Spleen (tissue), 11 donors: Measurements from ENCODE around the gene PIF1. TPM values are rescaled to one million over a fixed set of nuclear protein-coding genes. Genes with fewer than 3 reads are reported as not detected.

Experiments used
- DNase-seq: peaks from one replicate; pipeline ENCODE4 v3.0.0-alpha.2; 2020
- H3K27ac ChIP-seq, 8 donors: fragments of 200-600 bp; sonication (generic) in 7 of 8; 1 replicate in 4 of 8; 2 replicates in 4 of 8; pipeline versions ENCODE4 v1.5.0 to v1.8.0; 2016 to 2021; ENCODE audit warnings: inconsistent platforms in 4 of 8, mild to moderate bottlenecking in 4 of 8, moderate library complexity in 1 of 8
- H3K27me3 ChIP-seq, 7 donors: fragments of 200-600 bp; sonication (generic) in 6 of 7; replicated peaks in 1 of 7; 1 replicate in 4 of 7; 2 replicates in 3 of 7; pipeline versions ENCODE4 v1.5.0 to v1.8.0; 2016 to 2021; ENCODE audit warnings: inconsistent platforms in 3 of 7, mild to moderate bottlenecking in 1 of 7
- H3K36me3 ChIP-seq, 6 donors: fragments of 200-600 bp; sonication (generic) in 5 of 6; 1 replicate in 4 of 6; 2 replicates in 2 of 6; pipeline versions ENCODE4 v1.5.0 to v1.8.0; 2016 to 2021; ENCODE audit warnings: inconsistent platforms in 2 of 6
- H3K4me1 ChIP-seq, 6 donors: fragments of 200-600 bp; sonication (generic) in 5 of 6; 1 replicate in 3 of 6; 2 replicates in 3 of 6; pipeline versions ENCODE4 v1.5.0 to v1.8.0; 2016 to 2021; ENCODE audit warnings: inconsistent platforms in 3 of 6
- H3K4me3 ChIP-seq, 8 donors: fragments of 200-600 bp; sonication (generic) in 7 of 8; 1 replicate in 4 of 8; 2 replicates in 4 of 8; pipeline versions ENCODE4 v1.5.0 to v1.8.0; 2016 to 2021; ENCODE audit warnings: inconsistent platforms in 4 of 8, mild to moderate bottlenecking in 4 of 8, moderate library complexity in 2 of 8
- H3K9me3 ChIP-seq, 8 donors: fragments of 200-600 bp; sonication (generic) in 7 of 8; 1 replicate in 4 of 8; 2 replicates in 4 of 8; pipeline versions ENCODE4 v1.5.0 to v1.8.0; 2016 to 2021; ENCODE audit warnings: inconsistent platforms in 4 of 8
- POLR2A ChIP-seq, 3 donors: fragments of 450-650 bp; IDR thresholded peaks; one replicate each; pipeline ENCODE4 v1.5.1; 2017; ENCODE audit warnings: antibody characterized with exemption in 3 of 3, mild to moderate bottlenecking in 1 of 3
- POLR2AphosphoS5 ChIP-seq, 3 donors: sonication (generic); formaldehyde crosslinking; IDR thresholded peaks; one replicate each; pipeline ENCODE4 v1.5.1; 2017; ENCODE audit warnings: antibody characterized with exemption in 3 of 3
- WGBS, 5 donors: extraction: QIAGEN DNeasy Blood & Tissue Kit in 3 of 5; methylation state at CpG; one replicate each; pipeline versions ENCODE4 v1.1.5 to v1.1.7; 2013 to 2018; 5-methylcytosine and 5-hydroxymethylcytosine counted together
- intact Hi-C: fragments of 100-400 bp; cut with DNase I; formaldehyde crosslinking; loops from one replicate; pipeline ENCODE4 v1.15.0; 2023; ENCODE audit warnings: low total_unique reads
- polyA plus RNA-seq, 3 donors: library from polyadenylated mRNA; stranded (reverse); fragments of 200-250 nt; gene quantifications; one replicate each; pipeline ENCODE4 v1.2.1, GENCODE V29; 2013
- total RNA-seq, 7 donors: library from RNA; depleted of rRNA in 3 of 7; stranded (reverse); fragments of >200 nt in 3 of 7; fragmentation: NEBNext Ultra II Directional in 4 of 7; extraction: Animal tissue kit (Norgen Biotek cat#: 25700) in 4 of 7; gene quantifications; one replicate each; pipeline versions ENCODE4 v1.1.0 to v1.2.1, GENCODE V29; 2016 to 2021
- TF ChIP-seq, protein P1 (sequence below), 11 experiments: fragments of 200-600 bp in 7 of 11; fragments of 450-650 bp in 4 of 11; sonication (generic) in 4 of 11; IDR thresholded peaks in 8 of 11; conservative IDR thresholded peaks in 3 of 11; 1 replicate in 7 of 11; 2 replicates in 4 of 11; pipeline versions ENCODE4 v1.4.0 to v1.8.0; 2016 to 2021; ENCODE audit warnings: antibody characterized with exemption in 11 of 11, inconsistent platforms in 4 of 11, mild to moderate bottlenecking in 1 of 11
- donor health status: healthy with polysubstance abuse.
- donor health status: DM: no; HTN: no; CAD: no; lungs with moderate emphysema.
- donor health status: DM: no; HTN: no; CAD: no.
- donor health status: Bipolar disorder and iron deficiency.
- donor health status: healthy.
- donor health status: DM: no; HTN: no; CAD: no.
- donor health status: DM: yes; HTN: yes; CAD: no.

PIF1 gene
- total and polyA plus RNA-seq, 10 donors: 3.8 to 10.3 (median 6.8) TPM

DNA sequence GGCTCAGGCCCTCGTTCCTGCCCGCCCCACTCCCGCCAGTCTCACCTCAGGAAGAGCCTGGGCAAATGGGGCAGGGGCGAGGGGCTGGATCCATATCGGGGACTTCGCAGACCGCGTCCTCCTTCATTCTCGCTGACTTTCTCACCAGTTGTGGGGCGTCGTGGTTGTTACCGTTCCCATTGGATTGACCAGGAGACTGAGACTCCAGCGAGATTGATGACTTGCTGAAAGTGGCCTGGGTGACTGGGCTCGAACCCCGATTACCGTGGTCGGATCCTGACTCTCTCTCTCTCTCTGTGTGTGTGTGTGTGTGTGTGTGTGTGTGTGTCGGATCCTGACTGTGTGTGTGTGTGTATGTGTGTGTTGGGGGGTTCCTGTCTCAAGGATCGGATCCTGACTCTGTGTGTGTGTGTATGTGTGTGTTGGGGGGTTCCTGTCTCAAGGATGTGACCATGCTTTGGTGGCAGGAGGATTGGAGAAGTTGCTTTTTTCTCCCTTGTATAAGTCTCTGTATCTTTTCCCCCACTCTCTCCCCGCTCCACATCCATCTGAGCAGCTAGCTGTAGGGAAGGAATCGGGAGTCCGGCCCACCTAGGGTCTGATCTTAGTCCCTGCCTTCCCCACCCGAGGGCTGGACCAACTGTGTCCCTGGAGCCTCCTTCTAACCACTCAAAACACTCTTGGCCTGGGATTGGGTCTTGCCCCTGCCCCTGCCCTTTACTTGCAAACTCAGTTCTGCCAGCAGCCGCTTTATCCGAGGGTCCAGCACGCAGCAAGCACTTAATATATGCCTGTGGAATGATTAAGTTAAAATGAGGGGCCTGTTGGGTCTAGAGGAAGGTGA, 16.9 kb upstream of the PIF1 start:
- 1 to 3% (median 3%) methylated on average over 15 to 26 of the region's 26 CpGs for WGBS, 5 donors
- peaks cover 35 to 90% (median 69%) of the 10 kb centered on the region in 6 donors for H3K4me1 ChIP-seq
- TF ChIP-seq POLR2AphosphoS5 (IDR thresholded peaks at IDR 0.05) (no peak), POLR2A (IDR thresholded peaks at IDR 0.05) (no peak)
- TF ChIP-seq, protein P1, sequence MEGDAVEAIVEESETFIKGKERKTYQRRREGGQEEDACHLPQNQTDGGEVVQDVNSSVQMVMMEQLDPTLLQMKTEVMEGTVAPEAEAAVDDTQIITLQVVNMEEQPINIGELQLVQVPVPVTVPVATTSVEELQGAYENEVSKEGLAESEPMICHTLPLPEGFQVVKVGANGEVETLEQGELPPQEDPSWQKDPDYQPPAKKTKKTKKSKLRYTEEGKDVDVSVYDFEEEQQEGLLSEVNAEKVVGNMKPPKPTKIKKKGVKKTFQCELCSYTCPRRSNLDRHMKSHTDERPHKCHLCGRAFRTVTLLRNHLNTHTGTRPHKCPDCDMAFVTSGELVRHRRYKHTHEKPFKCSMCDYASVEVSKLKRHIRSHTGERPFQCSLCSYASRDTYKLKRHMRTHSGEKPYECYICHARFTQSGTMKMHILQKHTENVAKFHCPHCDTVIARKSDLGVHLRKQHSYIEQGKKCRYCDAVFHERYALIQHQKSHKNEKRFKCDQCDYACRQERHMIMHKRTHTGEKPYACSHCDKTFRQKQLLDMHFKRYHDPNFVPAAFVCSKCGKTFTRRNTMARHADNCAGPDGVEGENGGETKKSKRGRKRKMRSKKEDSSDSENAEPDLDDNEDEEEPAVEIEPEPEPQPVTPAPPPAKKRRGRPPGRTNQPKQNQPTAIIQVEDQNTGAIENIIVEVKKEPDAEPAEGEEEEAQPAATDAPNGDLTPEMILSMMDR (IDR thresholded peaks at IDR 0.05 in 8 of 11, conservative IDR thresholded peaks at IDR 0.05 in 3 of 11): no peak

DNA sequence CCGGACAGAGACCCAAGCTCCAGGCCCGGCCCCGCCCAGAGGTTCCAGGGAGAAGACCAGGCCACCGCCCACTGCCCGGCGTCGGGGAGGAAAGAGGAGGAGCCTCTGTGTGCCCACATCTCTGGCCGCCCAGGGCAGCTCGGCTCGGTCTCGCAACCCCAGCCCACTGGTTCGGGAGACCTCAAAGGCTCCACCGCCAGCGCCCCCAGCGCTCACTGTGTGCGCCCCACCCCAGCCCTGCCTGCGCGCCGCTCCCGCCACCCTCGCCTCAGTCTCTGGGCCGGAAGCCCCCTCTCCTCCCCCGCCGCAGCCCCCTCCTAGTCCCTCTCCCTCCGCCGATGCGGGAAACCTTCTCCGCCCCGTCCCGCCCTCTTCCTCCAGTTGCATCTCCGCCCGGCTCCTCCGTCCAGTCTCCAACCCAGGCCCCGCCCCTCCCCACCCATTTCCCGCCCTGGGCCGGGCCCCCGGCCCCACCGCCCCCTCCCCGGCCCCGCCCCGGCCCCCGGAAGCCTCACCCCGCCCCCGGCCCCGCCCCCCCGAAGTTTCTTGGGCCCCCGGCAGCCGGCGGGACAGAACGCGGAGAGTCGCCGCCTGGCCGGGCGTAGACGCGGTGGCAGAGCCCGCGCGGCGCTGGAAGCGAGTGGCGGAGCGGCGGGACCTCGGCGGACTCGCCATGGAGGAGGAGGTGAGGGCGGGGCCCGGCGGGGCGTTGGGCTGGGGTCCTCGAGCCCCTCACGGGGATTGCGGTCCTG, 16.1 kb upstream of the PIF1 start, which contains the start of gene PLEKHO2:
TSS of gene PLEKHO2 (plus strand) at position 572 of the 752 bp plus-strand sequence. CDS start at position 674, 102 bp downstream.
- WGBS, 5 donors: 0 to 3% (median 1%) methylated on average over 29 to 75 of the region's 75 CpGs
- H3K4me3 ChIP-seq: peak within 1 kb of the TSS; percentile 59 to 99 (median 83)
- H3K36me3 ChIP-seq: peaks cover 0 to 17% (median 0%) of the 10 kb centered on the region in 6 donors
- TF ChIP-seq POLR2A (IDR thresholded peaks at IDR 0.05) (peak; percentile 70 to 94 (median 90)), POLR2AphosphoS5 (IDR thresholded peaks at IDR 0.05) (peak; percentile 96 to 97 (median 96))
- TF ChIP-seq, protein P1 (IDR thresholded peaks at IDR 0.05 in 8 of 11, conservative IDR thresholded peaks at IDR 0.05 in 3 of 11): peak in 10 of 11 experiments; percentile 22 to 71 (median 42)
- no peaks in the 10 kb centered on the region for H3K9me3 ChIP-seq
- peaks cover 29 to 90% (median 69%) of the 10 kb centered on the region in 6 donors for H3K4me1 ChIP-seq
- peak within 1 kb of the TSS; percentile 91 to 99 (median 97) for H3K27ac ChIP-seq
- intact Hi-C loops: loop anchor here (5.0 kb wide), 1 partner anchor 56 kb away; no protein-coding TSS in a partner anchor
- peak; percentile 99 for DNase-seq
- H3K27me3 ChIP-seq: no peaks in the 10 kb centered on the region

More for the DNA sequence above, 16.9 kb upstream of the PIF1 start:
- H3K36me3 ChIP-seq: peaks cover 0 to 25% (median 3%) of the 10 kb centered on the region in 6 donors
- DNase-seq: no peak
- peak overlapping the region; percentile 59 to 99 (median 83) for H3K4me3 ChIP-seq
- intact Hi-C loops: loop anchor here (5.0 kb wide), 1 partner anchor 55 kb away; no protein-coding TSS in a partner anchor
- no peaks in the 10 kb centered on the region for H3K9me3 ChIP-seq
- H3K27me3 ChIP-seq: no peaks in the 10 kb centered on the region
- peak overlapping the region; percentile 76 to 99 (median 97) for H3K27ac ChIP-seq

DNA sequence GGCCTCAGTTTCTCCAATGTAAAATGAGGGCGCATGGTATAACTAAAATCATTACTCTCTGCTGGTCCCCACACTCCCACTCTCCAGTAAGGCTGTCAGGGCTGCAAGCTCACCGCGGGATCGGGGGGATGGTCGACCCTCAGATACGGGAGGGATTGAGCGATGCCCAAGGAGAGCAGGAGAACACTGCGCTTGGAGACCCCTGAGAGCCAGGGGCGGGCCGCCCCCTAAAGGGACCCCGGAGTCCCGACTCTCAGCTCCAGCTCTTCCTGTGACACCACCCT, 15.6 kb upstream of the PIF1 start:
- no peaks in the 10 kb centered on the region for H3K27me3 ChIP-seq
- intact Hi-C loops: loop anchor here (5.0 kb wide), 1 partner anchor 56 kb away; no protein-coding TSS in a partner anchor
- TF ChIP-seq POLR2A (IDR thresholded peaks at IDR 0.05) (no peak), POLR2AphosphoS5 (IDR thresholded peaks at IDR 0.05) (no peak)
- TF ChIP-seq, protein P1 (IDR thresholded peaks at IDR 0.05 in 8 of 11, conservative IDR thresholded peaks at IDR 0.05 in 3 of 11): no peak
- H3K27ac ChIP-seq: peak overlapping the region; percentile 91 to 99 (median 97)
- WGBS, 5 donors: 0 to 7% (median 6%) methylated on average over 4 to 12 of the region's 12 CpGs
- H3K36me3 ChIP-seq: peaks cover 0 to 12% (median 0%) of the 10 kb centered on the region in 6 donors
- H3K4me1 ChIP-seq: peaks cover 30 to 90% (median 69%) of the 10 kb centered on the region in 6 donors
- peak overlapping the region; percentile 48 to 99 (median 83) for H3K4me3 ChIP-seq
- H3K9me3 ChIP-seq: no peaks in the 10 kb centered on the region
- no peak for DNase-seq
